Measurements from ENCODE around the gene RBM33.

Gene RBM33

DNA sequence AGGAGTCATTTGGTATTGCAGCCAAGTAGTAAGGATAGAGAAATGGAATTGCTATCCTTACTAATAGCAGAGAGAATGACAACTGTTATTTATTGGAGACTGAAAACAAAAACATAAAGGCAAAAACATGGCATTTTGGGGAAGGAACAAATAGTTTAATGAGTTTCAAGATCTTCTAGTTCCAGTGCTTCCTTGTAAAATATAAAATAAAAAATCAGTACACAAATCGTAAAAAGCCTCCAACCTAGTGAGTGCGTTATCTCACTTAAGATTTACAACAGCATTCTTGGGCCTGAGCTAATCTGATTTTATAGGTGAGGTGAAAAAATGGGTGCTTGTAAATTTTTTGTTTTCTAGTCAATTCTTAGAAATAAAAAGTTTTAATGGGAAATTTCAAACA lies 3.3 kb downstream of the RBM33 start:
- Histone ChIP-seq H3K79me2 (ENCODE audit: insufficient read depth, low read length) (peaks cover 84% of the 10 kb centered on the region), H3K36me3 (ENCODE audit: insufficient read depth, low read length) (peaks cover 71% of the 10 kb centered on the region), H3K4me3 (ENCODE audit: low read depth, low read length, poor library complexity, severe bottlenecking) (no peak overlapping the region), H3K27me3 (ENCODE audit: insufficient read depth, low read length) (no peaks in the 10 kb centered on the region), H3K27ac (ENCODE audit: low read depth, low read length, poor library complexity, severe bottlenecking) (no peak overlapping the region), H3K9me2 (ENCODE audit: low read depth, low read length) (no peaks in the 10 kb centered on the region), H3K4me2 (ENCODE audit: low read length) (no peak overlapping the region), H3K9me3 (ENCODE audit: low read length) (peaks cover 30% of the 10 kb centered on the region), H4K20me1 (ENCODE audit: insufficient read depth, low read length) (no peaks in the 10 kb centered on the region), H3K9ac (ENCODE audit: low read length) (no peak overlapping the region), H2AFZ (ENCODE audit: low read length) (no peak overlapping the region), H3F3A (ENCODE audit: insufficient read depth, low read length) (no peaks in the 10 kb centered on the region), H3K4me1 (ENCODE audit: insufficient read depth, low read length, severe bottlenecking) (peaks cover 39% of the 10 kb centered on the region)
- TF ChIP-seq EZH2 (IDR thresholded peaks at IDR 0.05; ENCODE audit: borderline replicate concordance, low read length): no peak
- TF ChIP-seq, protein P1, sequence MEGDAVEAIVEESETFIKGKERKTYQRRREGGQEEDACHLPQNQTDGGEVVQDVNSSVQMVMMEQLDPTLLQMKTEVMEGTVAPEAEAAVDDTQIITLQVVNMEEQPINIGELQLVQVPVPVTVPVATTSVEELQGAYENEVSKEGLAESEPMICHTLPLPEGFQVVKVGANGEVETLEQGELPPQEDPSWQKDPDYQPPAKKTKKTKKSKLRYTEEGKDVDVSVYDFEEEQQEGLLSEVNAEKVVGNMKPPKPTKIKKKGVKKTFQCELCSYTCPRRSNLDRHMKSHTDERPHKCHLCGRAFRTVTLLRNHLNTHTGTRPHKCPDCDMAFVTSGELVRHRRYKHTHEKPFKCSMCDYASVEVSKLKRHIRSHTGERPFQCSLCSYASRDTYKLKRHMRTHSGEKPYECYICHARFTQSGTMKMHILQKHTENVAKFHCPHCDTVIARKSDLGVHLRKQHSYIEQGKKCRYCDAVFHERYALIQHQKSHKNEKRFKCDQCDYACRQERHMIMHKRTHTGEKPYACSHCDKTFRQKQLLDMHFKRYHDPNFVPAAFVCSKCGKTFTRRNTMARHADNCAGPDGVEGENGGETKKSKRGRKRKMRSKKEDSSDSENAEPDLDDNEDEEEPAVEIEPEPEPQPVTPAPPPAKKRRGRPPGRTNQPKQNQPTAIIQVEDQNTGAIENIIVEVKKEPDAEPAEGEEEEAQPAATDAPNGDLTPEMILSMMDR (IDR thresholded peaks at IDR 0.05; ENCODE audit: low read length): no peak

DNA sequence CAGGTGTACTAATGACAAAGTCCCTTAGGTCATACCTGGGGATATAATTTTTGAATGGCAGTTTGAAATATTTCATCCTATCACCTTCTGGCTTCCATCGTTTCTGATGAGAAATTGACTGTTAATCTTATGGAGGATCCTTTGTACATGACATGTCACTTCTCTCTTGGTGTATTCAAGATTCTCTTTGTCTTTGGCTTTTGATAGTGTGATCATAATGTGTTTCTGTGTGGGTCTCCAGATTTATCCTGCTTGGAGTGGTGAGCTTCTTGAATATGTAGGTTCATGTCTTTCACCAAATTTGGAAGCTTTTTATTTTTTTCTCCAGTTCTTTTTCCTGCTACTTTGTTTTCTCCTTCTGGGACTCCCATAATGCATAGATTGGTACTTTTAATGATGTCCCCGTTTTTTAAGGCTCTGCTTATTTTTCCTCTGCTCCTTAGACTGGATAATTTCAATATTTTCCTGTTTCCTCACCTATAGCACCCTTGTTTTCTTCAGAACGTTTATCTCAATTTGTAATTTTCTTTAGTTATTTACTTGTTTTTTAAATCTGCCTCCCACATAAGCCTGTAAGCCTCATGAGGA lies 4.4 kb downstream of the RBM33 start:
- H4K20me1 ChIP-seq (ENCODE audit: insufficient read depth, low read length): no peaks in the 10 kb centered on the region
- no peak overlapping the region for H3K9ac ChIP-seq (ENCODE audit: low read length)
- TF ChIP-seq, protein P1 (IDR thresholded peaks at IDR 0.05; ENCODE audit: low read length): no peak
- no peak for TF ChIP-seq EZH2 (IDR thresholded peaks at IDR 0.05; ENCODE audit: borderline replicate concordance, low read length)
- no peak overlapping the region for H2AFZ ChIP-seq (ENCODE audit: low read length)
- H3K79me2 ChIP-seq (ENCODE audit: insufficient read depth, low read length): peaks cover 93% of the 10 kb centered on the region
- no peak overlapping the region for H3K4me2 ChIP-seq (ENCODE audit: low read length)
- no peaks in the 10 kb centered on the region for H3K9me2 ChIP-seq (ENCODE audit: low read depth, low read length)
- peaks cover 78% of the 10 kb centered on the region for H3K36me3 ChIP-seq (ENCODE audit: insufficient read depth, low read length)
- H3F3A ChIP-seq (ENCODE audit: insufficient read depth, low read length): no peaks in the 10 kb centered on the region
- H3K27me3 ChIP-seq (ENCODE audit: insufficient read depth, low read length): no peaks in the 10 kb centered on the region
- H3K9me3 ChIP-seq (ENCODE audit: low read length): peaks cover 30% of the 10 kb centered on the region
- H3K4me3 ChIP-seq (ENCODE audit: low read depth, low read length, poor library complexity, severe bottlenecking): no peak overlapping the region
- H3K4me1 ChIP-seq (ENCODE audit: insufficient read depth, low read length, severe bottlenecking): peaks cover 40% of the 10 kb centered on the region
- no peak overlapping the region for H3K27ac ChIP-seq (ENCODE audit: low read depth, low read length, poor library complexity, severe bottlenecking)

DNA sequence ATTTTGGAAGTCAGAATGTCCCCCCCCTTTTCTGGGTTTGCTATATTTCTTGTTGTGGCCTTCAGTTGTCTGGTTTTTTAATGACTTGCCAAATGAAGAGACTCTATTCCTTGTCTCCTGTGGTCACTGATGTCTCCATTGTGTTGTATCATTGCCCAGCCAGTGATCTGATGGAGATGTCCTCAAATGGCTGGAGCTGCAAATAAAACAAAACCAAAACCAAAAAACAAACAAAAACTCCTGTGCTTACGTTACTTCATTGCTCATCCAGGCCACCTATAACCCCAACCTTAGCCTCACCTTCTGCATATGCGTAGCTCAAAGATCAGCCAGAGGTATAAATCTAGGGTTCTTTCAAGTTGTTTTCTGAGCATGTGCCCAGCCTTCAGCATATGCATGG lies 5.1 kb downstream of the RBM33 start:
- peaks cover 100% of the 10 kb centered on the region for H3K79me2 ChIP-seq (ENCODE audit: insufficient read depth, low read length)
- H3K27ac ChIP-seq (ENCODE audit: low read depth, low read length, poor library complexity, severe bottlenecking): no peak overlapping the region
- H3K27me3 ChIP-seq (ENCODE audit: insufficient read depth, low read length): no peaks in the 10 kb centered on the region
- no peak overlapping the region for H3K9ac ChIP-seq (ENCODE audit: low read length)
- H3K4me2 ChIP-seq (ENCODE audit: low read length): no peak overlapping the region
- peaks cover 47% of the 10 kb centered on the region for H3K4me1 ChIP-seq (ENCODE audit: insufficient read depth, low read length, severe bottlenecking)
- TF ChIP-seq, protein P1 (IDR thresholded peaks at IDR 0.05; ENCODE audit: low read length): no peak
- no peak for TF ChIP-seq EZH2 (IDR thresholded peaks at IDR 0.05; ENCODE audit: borderline replicate concordance, low read length)
- peaks cover 30% of the 10 kb centered on the region for H3K9me3 ChIP-seq (ENCODE audit: low read length)
- no peak overlapping the region for H2AFZ ChIP-seq (ENCODE audit: low read length)
- H3K36me3 ChIP-seq (ENCODE audit: insufficient read depth, low read length): peaks cover 85% of the 10 kb centered on the region
- H4K20me1 ChIP-seq (ENCODE audit: insufficient read depth, low read length): no peaks in the 10 kb centered on the region
- H3K4me3 ChIP-seq (ENCODE audit: low read depth, low read length, poor library complexity, severe bottlenecking): no peak overlapping the region
- no peaks in the 10 kb centered on the region for H3K9me2 ChIP-seq (ENCODE audit: low read depth, low read length)
- H3F3A ChIP-seq (ENCODE audit: insufficient read depth, low read length): no peaks in the 10 kb centered on the region
